GM18868 (cell line): ENCODE measurements around the gene SULT4A1.

Experiments
- ATAC-seq: cut with Tn5 transposase; IDR thresholded peaks from one replicate; pipeline ENCODE4 v1.9.1; 2021; ENCODE audit warnings: mild to moderate bottlenecking, moderate library complexity; ENCODE audit not compliant: unreplicated experiment

SULT4A1 gene

DNA sequence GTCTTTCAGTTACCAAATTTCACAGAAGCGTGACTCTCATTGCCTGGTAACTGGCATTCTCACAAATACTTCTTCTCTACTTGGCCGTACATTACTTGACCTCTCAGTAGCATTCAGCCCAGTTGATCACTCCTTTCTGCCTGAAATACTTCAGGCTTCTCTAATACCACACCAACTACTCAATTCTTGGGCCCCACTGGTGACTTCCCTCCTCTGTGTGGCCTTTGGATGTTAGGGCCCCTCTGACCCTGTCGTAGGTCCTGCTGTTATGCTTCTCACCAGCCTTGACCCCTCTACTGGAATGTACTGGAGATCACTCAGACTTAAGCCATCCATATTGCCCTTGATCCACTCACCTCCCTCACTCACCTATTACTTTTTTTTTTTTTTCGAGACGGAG, 48.0 kb downstream of the SULT4A1 start:
- ATAC-seq = no peak

DNA sequence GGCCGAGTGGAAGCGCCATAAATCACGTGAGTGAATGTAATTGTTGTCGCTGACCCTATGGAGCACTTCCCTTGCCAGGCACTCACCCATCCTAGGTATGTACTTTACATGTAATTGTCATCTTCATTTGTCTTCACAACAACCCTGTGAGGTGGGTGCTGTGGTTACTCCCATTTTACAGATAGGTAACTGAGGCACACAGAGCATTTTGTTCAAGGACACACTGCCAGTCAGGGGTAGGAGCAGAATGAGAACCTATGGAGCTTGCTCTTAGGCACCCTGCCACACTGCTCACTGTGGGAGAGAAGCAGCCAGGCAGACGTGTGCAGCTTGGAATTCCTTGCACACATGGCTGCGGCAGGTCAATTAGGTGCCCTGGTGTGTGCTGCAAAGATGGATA, 49.4 kb downstream of the SULT4A1 start:
- no peak for ATAC-seq

DNA sequence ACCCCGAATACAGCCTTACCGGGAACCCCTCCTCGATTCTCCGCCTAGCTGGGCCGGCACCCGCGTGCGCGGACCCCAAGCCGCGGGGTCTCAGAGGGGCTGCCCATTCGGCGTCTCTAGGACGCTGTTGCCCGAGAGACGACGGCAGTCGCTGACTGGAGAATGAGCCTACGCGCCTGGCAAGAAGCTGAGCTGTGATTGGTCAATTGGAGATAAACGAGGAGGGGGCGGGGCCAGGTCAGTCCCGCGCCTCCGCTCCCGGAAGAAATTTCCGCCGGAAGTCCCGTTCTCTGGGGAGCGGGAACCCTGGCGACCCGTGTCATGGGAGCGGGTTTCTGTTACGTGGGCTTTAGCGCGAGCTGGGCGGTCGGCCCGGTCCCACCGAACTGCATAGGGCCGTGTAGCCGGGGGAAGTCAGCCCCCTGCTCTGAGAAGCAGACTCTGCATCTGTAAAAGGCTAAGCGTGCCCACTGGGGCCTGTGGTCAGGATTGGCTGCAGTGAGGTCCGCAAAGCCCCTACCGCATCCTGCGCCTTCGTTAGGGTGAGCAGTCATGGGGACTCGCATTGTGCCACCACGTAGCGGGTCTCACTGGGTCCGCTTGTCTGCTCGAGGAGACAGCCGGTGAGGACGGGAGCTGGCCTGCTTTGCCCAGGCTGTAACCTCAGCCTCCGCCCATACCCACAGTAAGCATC, 50.0 kb downstream of the SULT4A1 start, which contains the start of gene EFCAB6:
TSS of gene EFCAB6 (minus strand) at position 157 of the 694 bp plus-strand sequence. CDS start 29,987 bp downstream, outside the sequence.
- peak; percentile 88 for ATAC-seq

DNA sequence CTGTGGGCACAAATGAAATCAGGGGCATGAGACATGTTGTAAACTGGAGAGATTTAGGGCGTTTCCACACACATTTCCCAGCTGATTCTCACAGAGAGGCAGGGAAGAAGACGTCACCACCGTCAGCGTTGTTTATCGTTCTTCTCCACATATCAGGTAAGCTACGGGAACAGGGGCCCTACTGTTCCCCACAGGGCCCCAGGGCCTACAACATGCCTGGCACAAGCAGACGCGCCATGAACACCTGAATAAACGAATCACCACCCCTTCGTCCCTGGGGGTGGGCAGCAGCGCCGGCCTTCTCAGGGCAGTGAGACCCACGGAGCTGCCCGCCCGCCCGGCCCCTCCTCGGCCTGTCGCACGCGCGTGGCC, 50.5 kb downstream of the SULT4A1 start:
- ATAC-seq = no peak

GRCh38 chr22:43802897-43803495, 59.3 kb downstream of the SULT4A1 start:
- ATAC-seq = no peak

- ATAC-seq = no peak
Measured at GRCh38 chr22:43800970-43801369, 61.3 kb downstream of the SULT4A1 start.

DNA sequence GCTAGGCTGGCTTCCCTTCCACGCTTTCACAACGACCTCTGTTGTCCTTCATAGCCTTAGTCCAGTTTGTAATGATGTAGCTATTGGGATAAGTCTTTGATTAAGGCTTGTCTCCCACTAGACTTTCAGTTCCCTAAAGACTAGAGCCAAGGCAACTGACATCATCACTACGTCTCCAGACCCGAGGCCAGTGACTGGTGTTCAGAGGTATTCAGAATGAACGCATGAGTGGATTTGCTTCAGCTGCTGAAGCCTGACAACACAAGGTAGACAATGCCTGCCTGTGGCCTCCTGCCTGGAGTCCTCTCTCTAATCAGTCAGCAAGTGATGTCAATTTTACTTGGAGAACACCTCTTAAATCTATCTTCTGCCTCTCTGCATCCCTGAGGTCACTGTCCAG, 63.8 kb downstream of the SULT4A1 start:
- ATAC-seq = peak; percentile 79

GRCh38 chr22:43796567-43796966, 65.7 kb downstream of the SULT4A1 start:
- no peak for ATAC-seq

DNA sequence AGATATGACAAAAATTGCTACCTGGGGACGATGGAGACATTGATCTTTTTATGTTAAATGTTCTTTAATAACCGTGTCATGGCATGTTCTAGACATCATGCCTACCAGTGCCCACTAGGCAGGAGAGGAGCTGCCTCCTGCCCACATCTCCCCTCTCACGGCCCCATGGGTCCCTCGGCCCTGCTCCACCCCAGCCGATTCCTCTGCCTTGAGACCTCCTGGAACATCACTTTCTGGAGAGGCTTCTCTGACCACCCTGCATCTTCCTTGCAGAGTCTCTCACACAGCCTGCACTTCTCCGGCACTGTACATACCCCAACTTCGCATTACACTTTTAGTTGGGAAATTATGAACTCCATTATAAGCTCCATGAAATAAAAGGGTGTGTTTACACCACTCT, 67.0 kb downstream of the SULT4A1 start:
- no peak for ATAC-seq

GRCh38 chr22:43792905-43793304, 69.4 kb downstream of the SULT4A1 start:
- no peak for ATAC-seq

- no peak for ATAC-seq
Measured at GRCh38 chr22:43789452-43789851, 72.9 kb downstream of the SULT4A1 start.

GRCh38 chr22:43783777-43784176, 78.5 kb downstream of the SULT4A1 start:
- no peak for ATAC-seq

GRCh38 chr22:43782448-43782847, 79.9 kb downstream of the SULT4A1 start:
- no peak for ATAC-seq

GRCh38 chr22:43777286-43777685, 85.0 kb downstream of the SULT4A1 start:
- ATAC-seq = no peak

DNA sequence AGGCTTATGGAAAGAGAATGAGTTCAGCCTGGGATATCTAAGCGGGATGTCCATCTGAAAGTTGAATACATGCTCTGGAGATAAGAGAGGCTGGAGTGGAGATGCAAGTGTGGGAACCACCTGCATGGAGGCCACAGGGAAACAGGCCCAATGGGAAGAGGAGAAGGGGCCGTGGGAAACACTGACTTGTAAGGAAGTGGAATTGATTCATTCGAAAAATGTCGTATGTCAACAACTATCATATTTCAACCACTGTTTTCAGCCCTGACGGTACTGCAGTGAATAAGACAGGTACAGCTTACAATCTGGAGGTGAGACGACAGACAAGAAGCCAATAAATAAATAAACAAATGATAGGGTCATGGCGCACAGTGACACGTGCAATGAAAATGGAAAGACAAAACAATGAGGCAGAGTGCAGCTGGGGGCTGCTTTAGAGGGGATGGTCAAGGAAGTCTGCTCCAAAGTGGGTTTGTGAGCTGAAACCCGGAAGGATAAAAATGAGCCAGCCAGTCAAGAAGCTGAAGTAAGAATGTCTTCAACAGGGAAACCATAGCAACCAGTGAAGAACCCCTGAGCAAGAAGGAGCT, 86.1 kb downstream of the SULT4A1 start:
- no peak for ATAC-seq
